GM19025 (cell line): ENCODE results near the gene NT5C2.
"Not testable (repeated sequence)": the region's sequence is repeated elsewhere in the genome, so short reads cannot be mapped to it uniquely, and the experiment has no call there.

ENCODE experiments used
- ATAC-seq: cut with Tn5 transposase; IDR thresholded peaks from one replicate; pipeline ENCODE4 v1.9.1; 2021; ENCODE audit warnings: mild to moderate bottlenecking, low read depth, moderate library complexity; ENCODE audit not compliant: unreplicated experiment

NT5C2 gene

GRCh38 chr10:103067484-103067883, 125.6 kb downstream of the NT5C2 start:
- ATAC-seq, result no peak

- ATAC-seq, result not testable (repeated sequence)
These were observed 126.0 kb downstream of the NT5C2 start for GRCh38 chr10:103067099-103067477.

GRCh38 chr10:103066141-103067098, 126.7 kb downstream of the NT5C2 start:
- ATAC-seq, result no peak

GRCh38 chr10:103064956-103065355, 128.1 kb downstream of the NT5C2 start:
- ATAC-seq, result no peak

- no peak for ATAC-seq
These were observed 130.1 kb downstream of the NT5C2 start for GRCh38 chr10:103062854-103063590.

- no peak for ATAC-seq
These were observed 132.5 kb downstream of the NT5C2 start for GRCh38 chr10:103060575-103060974.

GRCh38 chr10:103058034-103058433, 135.0 kb downstream of the NT5C2 start:
- ATAC-seq, result no peak

GRCh38 chr10:103055105-103055504, 138.0 kb downstream of the NT5C2 start:
- no peak for ATAC-seq

GRCh38 chr10:103054621-103055020, 138.5 kb downstream of the NT5C2 start:
- no peak for ATAC-seq

GRCh38 chr10:103053659-103054581, 139.2 kb downstream of the NT5C2 start:
- ATAC-seq, result peak; percentile 87

- ATAC-seq, result no peak
These were observed 143.8 kb downstream of the NT5C2 start for GRCh38 chr10:103049237-103049636.

GRCh38 chr10:103047381-103047780, 145.7 kb downstream of the NT5C2 start:
- no peak for ATAC-seq

- ATAC-seq, result no peak
These were observed 147.1 kb downstream of the NT5C2 start for GRCh38 chr10:103045961-103046360.

GRCh38 chr10:103044942-103045489, 148.1 kb downstream of the NT5C2 start:
- ATAC-seq, result no peak

GRCh38 chr10:103042908-103043307, 150.2 kb downstream of the NT5C2 start:
- ATAC-seq, result no peak

- ATAC-seq, result no peak
These were observed 150.9 kb downstream of the NT5C2 start for GRCh38 chr10:103042129-103042528.

- ATAC-seq, result no peak
These were observed 151.7 kb downstream of the NT5C2 start for GRCh38 chr10:103041391-103041790.

- ATAC-seq, result no peak
These were observed 152.7 kb downstream of the NT5C2 start for GRCh38 chr10:103040418-103040817.

- ATAC-seq, result no peak
These were observed 154.5 kb downstream of the NT5C2 start for GRCh38 chr10:103038570-103038969.
